LNCaP clone FGC (cell line): Measurements from ENCODE around the gene KLRB1.
"Not testable (repeated sequence)": the region's sequence is repeated elsewhere in the genome, so short reads cannot be mapped to it uniquely, and the experiment has no call there.

Experiments used
- DNase-seq: peaks from one replicate; pipeline ENCODE4 v3.0.0-alpha.2; 2011; ENCODE audit warnings: low read depth
- H3K4me3 ChIP-seq: 2 replicates; pipeline ENCODE4 v1.5.1; 2011; ENCODE audit warnings: mild to moderate bottlenecking, low read depth, low read length, control low read depth
- CTCF ChIP-seq: IDR thresholded peaks from 2 replicates; pipeline ENCODE4 v1.5.1; 2012; ENCODE audit warnings: mild to moderate bottlenecking; ENCODE audit not compliant: control insufficient read depth, insufficient read depth; ENCODE audit errors: extremely low read depth

Gene KLRB1

GRCh38 chr12:9604287-9604686 is 3.4 kb downstream of the KLRB1 start:
- DNase-seq: no peak
- no peak overlapping the region for H3K4me3 ChIP-seq
- TF ChIP-seq CTCF: no peak

GRCh38 chr12:9600426-9600825 is 7.3 kb downstream of the KLRB1 start:
- DNase-seq: not testable (repeated sequence)

GRCh38 chr12:9598363-9598762 is 9.4 kb downstream of the KLRB1 start:
- no peak overlapping the region for H3K4me3 ChIP-seq
- no peak for DNase-seq
- TF ChIP-seq CTCF: no peak

More at GRCh38 chr12:9600426-9600825, 7.3 kb downstream of the KLRB1 start:
- H3K4me3 ChIP-seq: not testable (repeated sequence)

- H3K4me3 ChIP-seq: no peak overlapping the region
- no peak for DNase-seq
These were observed 10.4 kb downstream of the KLRB1 start for GRCh38 chr12:9597365-9597764.

GRCh38 chr12:9590441-9590840 is 17.3 kb downstream of the KLRB1 start:
- no peak for DNase-seq
- no peak for TF ChIP-seq CTCF

More at GRCh38 chr12:9597365-9597764, 10.4 kb downstream of the KLRB1 start:
- TF ChIP-seq CTCF: no peak

GRCh38 chr12:9588749-9589148 is 19.0 kb downstream of the KLRB1 start:
- DNase-seq: no peak
- no peak for TF ChIP-seq CTCF
- H3K4me3 ChIP-seq: no peak overlapping the region

More at GRCh38 chr12:9590441-9590840, 17.3 kb downstream of the KLRB1 start:
- H3K4me3 ChIP-seq: no peak overlapping the region

- no peak for DNase-seq
- no peak overlapping the region for H3K4me3 ChIP-seq
- TF ChIP-seq CTCF: no peak
These were observed 19.6 kb downstream of the KLRB1 start for GRCh38 chr12:9587987-9588600.

- H3K4me3 ChIP-seq, DNase-seq: not testable (repeated sequence)
These were observed 30.0 kb downstream of the KLRB1 start for GRCh38 chr12:9577729-9578128.

GRCh38 chr12:9567151-9567550 is 40.6 kb downstream of the KLRB1 start:
- not testable (repeated sequence) for H3K4me3 ChIP-seq, DNase-seq

- not testable (repeated sequence) for DNase-seq, H3K4me3 ChIP-seq
These were observed 41.6 kb downstream of the KLRB1 start for GRCh38 chr12:9566113-9566512.

- DNase-seq, H3K4me3 ChIP-seq: not testable (repeated sequence)
These were observed 43.3 kb downstream of the KLRB1 start for GRCh38 chr12:9564418-9564817.

- H3K4me3 ChIP-seq, DNase-seq: not testable (repeated sequence)
These were observed 44.8 kb downstream of the KLRB1 start for GRCh38 chr12:9562841-9563453.
